ENCODE measurements around the gene DNAJA3.

DNAJA3 gene

GRCh38 chr16:4416200-4417032, 9.3 kb upstream of the DNAJA3 start, which contains the start of gene CORO7:
TSS of gene CORO7 (minus strand) at chr16:4416596. CDS start at chr16:4416518, 78 bp downstream.
- CTCF ChIA-PET = interaction anchor here (0.5 to 5.8 kb wide), 2 partner anchors 13 to 62 kb away, joined by 3 to 54 read pairs; no protein-coding TSS in a partner anchor
- TF ChIP-seq ELF4 (IDR thresholded peaks at IDR 0.05) (no peak), FOXK2 (IDR thresholded peaks at IDR 0.05) (no peak), CTBP1 (IDR thresholded peaks at IDR 0.05; ENCODE audit: borderline replicate concordance) (no peak), SUZ12 (IDR thresholded peaks at IDR 0.05) (no peak), PKNOX1 (IDR thresholded peaks at IDR 0.05) (peak; percentile 72), TARDBP (IDR thresholded peaks at IDR 0.05) (peak; percentile 81), LEF1 (IDR thresholded peaks at IDR 0.05; ENCODE audit: borderline replicate concordance) (no peak), HDGF (IDR thresholded peaks at IDR 0.05; ENCODE audit: borderline replicate concordance) (0 out of 2 replicates have a peak, but pooled peaks have one; percentile 86), FOXM1 (IDR thresholded peaks at IDR 0.05; ENCODE audit: borderline replicate concordance) (no peak), L3MBTL2 (conservative IDR thresholded peaks at IDR 0.05) (peak; percentile 67), BHLHE40 (IDR thresholded peaks at IDR 0.05; ENCODE audit: borderline replicate concordance) (no peak), ZNF384 (IDR thresholded peaks at IDR 0.05) (no peak), SP1 (IDR thresholded peaks at IDR 0.05) (no peak), ARNT (IDR thresholded peaks at IDR 0.05) (no peak), FOXA1 (IDR thresholded peaks at IDR 0.05) (no peak)
- DNase-seq (ENCODE audit: extremely low spot score) = peak; percentile 97
- POLR2A ChIA-PET = interaction anchor here (1.0 to 1.7 kb wide), 4 partner anchors 8 to 65 kb away, joined by 3 to 7 read pairs (median 4); partner anchors contain the start of gene PAM16

GRCh38 chr16:4419402-4419959, 6.2 kb upstream of the DNAJA3 start:
- ChIA-PET POLR2A (no interaction called here), CTCF (interaction anchor here (0.7 to 5.8 kb wide), 2 partner anchors 16 to 166 kb away, joined by 7 to 54 read pairs; no protein-coding TSS in a partner anchor)
- DNase-seq (ENCODE audit: extremely low spot score) = no peak
- no peak for TF ChIP-seq FOXK2 (IDR thresholded peaks at IDR 0.05)
- TF ChIP-seq HDGF (IDR thresholded peaks at IDR 0.05; ENCODE audit: borderline replicate concordance) = no peak
- TF ChIP-seq NFRKB (IDR thresholded peaks at IDR 0.05) = no peak
- no peak for TF ChIP-seq LEF1 (IDR thresholded peaks at IDR 0.05; ENCODE audit: borderline replicate concordance)
- no peak for TF ChIP-seq BHLHE40 (IDR thresholded peaks at IDR 0.05; ENCODE audit: borderline replicate concordance)
- no peak for TF ChIP-seq ARNT (IDR thresholded peaks at IDR 0.05)
- no peak for TF ChIP-seq L3MBTL2 (conservative IDR thresholded peaks at IDR 0.05)

- no peak for TF ChIP-seq TARDBP (IDR thresholded peaks at IDR 0.05)
- TF ChIP-seq LEF1 (IDR thresholded peaks at IDR 0.05; ENCODE audit: borderline replicate concordance) = no peak
- TF ChIP-seq ELF4 (IDR thresholded peaks at IDR 0.05) = no peak
- TF ChIP-seq FOXK2 (IDR thresholded peaks at IDR 0.05) = no peak
- no peak for TF ChIP-seq FOXA1 (IDR thresholded peaks at IDR 0.05)
- TF ChIP-seq CTBP1 (IDR thresholded peaks at IDR 0.05; ENCODE audit: borderline replicate concordance) = no peak
- no peak for TF ChIP-seq PKNOX1 (IDR thresholded peaks at IDR 0.05)
- no peak for TF ChIP-seq ARNT (IDR thresholded peaks at IDR 0.05)
- no peak for TF ChIP-seq ZNF384 (IDR thresholded peaks at IDR 0.05)
- no peak for TF ChIP-seq SP1 (IDR thresholded peaks at IDR 0.05)
- TF ChIP-seq HDGF (IDR thresholded peaks at IDR 0.05; ENCODE audit: borderline replicate concordance) = no peak
- CTCF ChIA-PET = no interaction called here
- POLR2A ChIA-PET = interaction anchor here (0.6 kb wide), 1 partner anchor 154 kb away, joined by 3 read pairs; no protein-coding TSS in a partner anchor
- DNase-seq (ENCODE audit: extremely low spot score) = no peak
Measured at GRCh38 chr16:4420505-4421105, 5.1 kb upstream of the DNAJA3 start.

- peak; percentile 29 for DNase-seq (ENCODE audit: extremely low spot score)
- ChIA-PET CTCF (interaction anchor here (0.6 kb wide), 1 partner anchor 190 kb away, joined by 3 read pairs; no protein-coding TSS in a partner anchor), POLR2A (interaction anchor here (0.6 kb wide), 1 partner anchor 211 kb away, joined by 3 read pairs; no protein-coding TSS in a partner anchor)
- no peak for TF ChIP-seq HDGF (IDR thresholded peaks at IDR 0.05; ENCODE audit: borderline replicate concordance)
- TF ChIP-seq CTBP1 (IDR thresholded peaks at IDR 0.05; ENCODE audit: borderline replicate concordance) = no peak
- TF ChIP-seq ELF4 (IDR thresholded peaks at IDR 0.05) = no peak
- TF ChIP-seq ARNT (IDR thresholded peaks at IDR 0.05) = no peak
- TF ChIP-seq L3MBTL2 (conservative IDR thresholded peaks at IDR 0.05) = no peak
- no peak for TF ChIP-seq ZNF384 (IDR thresholded peaks at IDR 0.05)
- TF ChIP-seq FOXK2 (IDR thresholded peaks at IDR 0.05) = no peak
- TF ChIP-seq LEF1 (IDR thresholded peaks at IDR 0.05; ENCODE audit: borderline replicate concordance) = no peak
Measured at GRCh38 chr16:4426021-4426684, 485 bp downstream of the DNAJA3 start.

GRCh38 chr16:4426722-4427372, 1.2 kb downstream of the DNAJA3 start:
- TF ChIP-seq CTBP1 (IDR thresholded peaks at IDR 0.05; ENCODE audit: borderline replicate concordance) (no peak), SUZ12 (IDR thresholded peaks at IDR 0.05) (no peak), HDGF (IDR thresholded peaks at IDR 0.05; ENCODE audit: borderline replicate concordance) (no peak), ZNF384 (IDR thresholded peaks at IDR 0.05) (no peak)
- ChIA-PET POLR2A (interaction anchor here (1.8 kb wide), 1 partner anchor 10 kb away, joined by 7 read pairs; the partner anchor contains the start of gene CORO7), CTCF (no interaction called here)
- DNase-seq (ENCODE audit: extremely low spot score) = no peak
